Measurements from ENCODE around the gene STX17.
"Not testable (repeated sequence)": the region's sequence is repeated elsewhere in the genome, so short reads cannot be mapped to it uniquely, and the experiment has no call there.

Gene STX17

GRCh38 chr9:99906403-99907207 lies at the start of gene STX17:
Gene STX17 (plus strand): TSS chr9:99906654. CDS start chr9:99915240, 8,586 bp downstream.
- peak; percentile 48 to 83 for DNase-seq (ENCODE audit: low spot score in 2 of 2)
- H3K9me3 ChIP-seq = no peaks in the 10 kb centered on the region
- peak within 1 kb of the TSS; percentile 70 for H3K4me3 ChIP-seq
- no peaks in the 10 kb centered on the region for H3K27me3 ChIP-seq (ENCODE audit: low read depth)
- no peaks in the 10 kb centered on the region for H3K36me3 ChIP-seq (replicated peaks)
- H3K4me1 ChIP-seq = peaks cover 21% of the 10 kb centered on the region
- in situ Hi-C loops (cut with MboI; ENCODE audit: low sequenced_read_pairs) = no loop called here

GRCh38 chr9:99857576-99857975 lies 48.9 kb upstream of the STX17 start:
- H3K36me3 ChIP-seq (replicated peaks); DNase-seq (ENCODE audit: low spot score in 2 of 2); H3K4me3 ChIP-seq; in situ Hi-C loops (cut with MboI; ENCODE audit: low sequenced_read_pairs); H3K9me3 ChIP-seq: not testable (repeated sequence)
- peaks cover 13% of the 10 kb centered on the region for H3K4me1 ChIP-seq
- H3K27me3 ChIP-seq (ENCODE audit: low read depth) = peaks cover 16% of the 10 kb centered on the region

GRCh38 chr9:99858087-99858486 lies 48.4 kb upstream of the STX17 start:
- Histone ChIP-seq H3K27me3 (ENCODE audit: low read depth) (peaks cover 17% of the 10 kb centered on the region), H3K36me3 (replicated peaks) (no peaks in the 10 kb centered on the region), H3K4me3 (no peak overlapping the region), H3K9me3 (no peaks in the 10 kb centered on the region), H3K4me1 (peaks cover 13% of the 10 kb centered on the region)
- no peak for DNase-seq (ENCODE audit: low spot score in 2 of 2)
- in situ Hi-C loops (cut with MboI; ENCODE audit: low sequenced_read_pairs) = no loop called here

GRCh38 chr9:99859243-99859980 lies 47.0 kb upstream of the STX17 start:
- H3K27me3 ChIP-seq (ENCODE audit: low read depth) = peaks cover 17% of the 10 kb centered on the region
- H3K4me3 ChIP-seq = no peak overlapping the region
- H3K36me3 ChIP-seq (replicated peaks) = no peaks in the 10 kb centered on the region
- in situ Hi-C loops (cut with MboI; ENCODE audit: low sequenced_read_pairs) = no loop called here
- peaks cover 13% of the 10 kb centered on the region for H3K4me1 ChIP-seq
- DNase-seq (ENCODE audit: low spot score in 2 of 2) = no peak
- H3K9me3 ChIP-seq = no peaks in the 10 kb centered on the region

GRCh38 chr9:99860266-99860665 lies 46.2 kb upstream of the STX17 start:
- H3K4me3 ChIP-seq = no peak overlapping the region
- H3K9me3 ChIP-seq = no peaks in the 10 kb centered on the region
- no peaks in the 10 kb centered on the region for H3K36me3 ChIP-seq (replicated peaks)
- in situ Hi-C loops (cut with MboI; ENCODE audit: low sequenced_read_pairs) = no loop called here
- peaks cover 13% of the 10 kb centered on the region for H3K4me1 ChIP-seq
- peaks cover 19% of the 10 kb centered on the region for H3K27me3 ChIP-seq (ENCODE audit: low read depth)
- peak in 1 of 2 experiments; percentile 77 for DNase-seq (ENCODE audit: low spot score in 2 of 2)

- in situ Hi-C loops (cut with MboI; ENCODE audit: low sequenced_read_pairs) = no loop called here
- Histone ChIP-seq H3K27me3 (ENCODE audit: low read depth) (peaks cover 19% of the 10 kb centered on the region), H3K4me3 (no peak overlapping the region), H3K4me1 (peaks cover 13% of the 10 kb centered on the region), H3K36me3 (replicated peaks) (no peaks in the 10 kb centered on the region), H3K9me3 (no peaks in the 10 kb centered on the region)
- no peak for DNase-seq (ENCODE audit: low spot score in 2 of 2)
Measured at GRCh38 chr9:99863955-99864354, 42.5 kb upstream of the STX17 start.

- in situ Hi-C loops (cut with MboI; ENCODE audit: low sequenced_read_pairs) = no loop called here
- Histone ChIP-seq H3K36me3 (replicated peaks) (no peaks in the 10 kb centered on the region), H3K27me3 (ENCODE audit: low read depth) (peaks cover 15% of the 10 kb centered on the region), H3K4me3 (no peak overlapping the region), H3K4me1 (no peaks in the 10 kb centered on the region), H3K9me3 (no peaks in the 10 kb centered on the region)
- DNase-seq (ENCODE audit: low spot score in 2 of 2) = no peak
Measured at GRCh38 chr9:99866398-99866797, 40.1 kb upstream of the STX17 start.

- DNase-seq (ENCODE audit: low spot score in 2 of 2) = no peak
- Histone ChIP-seq H3K4me3 (no peak overlapping the region), H3K27me3 (ENCODE audit: low read depth) (peaks cover 15% of the 10 kb centered on the region), H3K36me3 (replicated peaks) (no peaks in the 10 kb centered on the region), H3K4me1 (no peaks in the 10 kb centered on the region), H3K9me3 (no peaks in the 10 kb centered on the region)
- in situ Hi-C loops (cut with MboI; ENCODE audit: low sequenced_read_pairs) = no loop called here
Measured at GRCh38 chr9:99867536-99867935, 38.9 kb upstream of the STX17 start.

GRCh38 chr9:99867968-99868367 lies 38.5 kb upstream of the STX17 start:
- Histone ChIP-seq H3K4me3 (no peak overlapping the region), H3K36me3 (replicated peaks) (no peaks in the 10 kb centered on the region), H3K27me3 (ENCODE audit: low read depth) (peaks cover 13% of the 10 kb centered on the region), H3K9me3 (no peaks in the 10 kb centered on the region), H3K4me1 (no peaks in the 10 kb centered on the region)
- no peak for DNase-seq (ENCODE audit: low spot score in 2 of 2)
- in situ Hi-C loops (cut with MboI; ENCODE audit: low sequenced_read_pairs) = no loop called here

GRCh38 chr9:99868845-99869244 lies 37.6 kb upstream of the STX17 start:
- H3K9me3 ChIP-seq = no peaks in the 10 kb centered on the region
- H3K4me3 ChIP-seq = no peak overlapping the region
- H3K27me3 ChIP-seq (ENCODE audit: low read depth) = peaks cover 13% of the 10 kb centered on the region
- no peaks in the 10 kb centered on the region for H3K36me3 ChIP-seq (replicated peaks)
- in situ Hi-C loops (cut with MboI; ENCODE audit: low sequenced_read_pairs) = no loop called here
- no peak for DNase-seq (ENCODE audit: low spot score in 2 of 2)
- no peaks in the 10 kb centered on the region for H3K4me1 ChIP-seq

GRCh38 chr9:99870126-99870525 lies 36.3 kb upstream of the STX17 start:
- DNase-seq (ENCODE audit: low spot score in 2 of 2) = no peak
- in situ Hi-C loops (cut with MboI; ENCODE audit: low sequenced_read_pairs) = no loop called here
- no peaks in the 10 kb centered on the region for H3K4me1 ChIP-seq
- H3K36me3 ChIP-seq (replicated peaks) = no peaks in the 10 kb centered on the region
- no peak overlapping the region for H3K4me3 ChIP-seq
- no peaks in the 10 kb centered on the region for H3K9me3 ChIP-seq
- H3K27me3 ChIP-seq (ENCODE audit: low read depth) = peaks cover 19% of the 10 kb centered on the region

- H3K4me1 ChIP-seq = no peaks in the 10 kb centered on the region
- no peak overlapping the region for H3K4me3 ChIP-seq
- H3K36me3 ChIP-seq (replicated peaks) = no peaks in the 10 kb centered on the region
- peaks cover 12% of the 10 kb centered on the region for H3K27me3 ChIP-seq (ENCODE audit: low read depth)
- DNase-seq (ENCODE audit: low spot score in 2 of 2) = no peak
- H3K9me3 ChIP-seq = no peaks in the 10 kb centered on the region
- in situ Hi-C loops (cut with MboI; ENCODE audit: low sequenced_read_pairs) = no loop called here
Measured at GRCh38 chr9:99873531-99873930, 32.9 kb upstream of the STX17 start.

- H3K4me3 ChIP-seq = no peak overlapping the region
- H3K36me3 ChIP-seq (replicated peaks) = no peaks in the 10 kb centered on the region
- in situ Hi-C loops (cut with MboI; ENCODE audit: low sequenced_read_pairs) = no loop called here
- DNase-seq (ENCODE audit: low spot score in 2 of 2) = no peak
- no peaks in the 10 kb centered on the region for H3K9me3 ChIP-seq
- H3K27me3 ChIP-seq (ENCODE audit: low read depth) = peaks cover 12% of the 10 kb centered on the region
- H3K4me1 ChIP-seq = no peaks in the 10 kb centered on the region
Measured at GRCh38 chr9:99873943-99874584, 32.4 kb upstream of the STX17 start.

- Histone ChIP-seq H3K36me3 (replicated peaks) (no peaks in the 10 kb centered on the region), H3K4me3 (no peak overlapping the region), H3K27me3 (ENCODE audit: low read depth) (peaks cover 12% of the 10 kb centered on the region), H3K9me3 (no peaks in the 10 kb centered on the region), H3K4me1 (no peaks in the 10 kb centered on the region)
- in situ Hi-C loops (cut with MboI; ENCODE audit: low sequenced_read_pairs) = no loop called here
- DNase-seq (ENCODE audit: low spot score in 2 of 2) = no peak
Measured at GRCh38 chr9:99876190-99876589, 30.3 kb upstream of the STX17 start.
